GM18909 (cell line): ENCODE measurements around the gene MTFMT.
"Not testable (repeated sequence)": the region's sequence is repeated elsewhere in the genome, so short reads cannot be mapped to it uniquely, and the experiment has no call there.

ENCODE experiments used
- ATAC-seq: cut with Tn5 transposase; IDR thresholded peaks from one replicate; pipeline ENCODE4 v1.9.1; 2021; ENCODE audit warnings: mild to moderate bottlenecking; ENCODE audit not compliant: unreplicated experiment, poor library complexity

The MTFMT gene

DNA sequence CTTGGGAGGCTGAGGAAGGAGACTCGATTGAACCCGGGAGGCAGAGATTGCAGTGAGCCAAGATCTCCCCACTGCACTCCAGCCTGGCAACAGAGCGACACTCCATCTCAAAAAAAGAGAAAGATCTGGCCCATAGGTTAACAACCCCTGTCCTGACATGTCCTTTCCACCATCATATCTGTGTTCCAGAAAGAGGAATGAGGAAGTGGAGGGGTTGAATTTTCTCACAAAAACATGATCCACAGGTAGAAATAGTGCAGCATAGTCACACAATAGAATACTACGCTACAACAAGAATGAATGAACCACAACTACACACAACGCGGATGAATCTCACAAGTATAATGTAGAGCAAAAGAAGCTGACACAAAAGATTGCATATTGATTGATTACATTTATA lies 11.0 kb upstream of the MTFMT start:
- ATAC-seq, result no peak

DNA sequence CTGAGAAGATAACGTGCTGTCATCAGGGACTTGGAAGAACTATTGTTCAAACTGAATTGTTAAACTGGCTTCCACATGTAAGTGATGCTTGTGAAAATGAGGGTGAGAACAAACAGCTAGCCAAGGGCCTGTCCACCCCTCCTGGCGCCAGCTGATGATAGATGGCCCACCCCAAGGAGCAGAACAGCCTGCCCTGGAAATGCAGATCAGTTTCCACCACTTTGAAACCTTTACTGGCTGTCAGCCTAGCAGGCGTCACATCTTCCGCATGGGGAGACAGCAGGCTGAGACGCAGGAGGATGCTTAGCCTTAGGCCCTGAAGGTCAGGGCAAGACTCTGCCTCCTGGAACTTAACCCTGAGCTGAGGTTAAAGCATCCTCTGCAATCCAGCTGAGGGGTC lies 9.4 kb upstream of the MTFMT start:
- no peak for ATAC-seq

DNA sequence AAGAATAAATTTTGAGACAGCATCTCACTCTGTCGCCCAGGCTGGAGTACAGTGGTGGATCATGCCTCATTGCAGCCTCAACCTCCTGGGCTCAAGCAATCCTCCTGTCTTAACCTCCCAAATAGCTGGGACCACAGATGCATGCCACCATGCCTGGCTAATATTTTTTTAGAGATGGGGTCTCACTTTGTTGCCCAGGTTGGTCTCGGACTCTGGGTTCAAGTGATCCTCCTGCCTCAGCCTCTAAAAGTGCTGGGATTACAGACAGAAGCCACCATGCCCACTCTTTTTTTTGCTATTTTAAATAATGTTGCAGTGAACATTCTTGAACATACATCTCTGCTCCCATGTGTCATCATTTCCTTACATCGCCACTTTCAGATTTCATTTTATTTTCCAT lies 9.0 kb upstream of the MTFMT start:
- no peak for ATAC-seq

DNA sequence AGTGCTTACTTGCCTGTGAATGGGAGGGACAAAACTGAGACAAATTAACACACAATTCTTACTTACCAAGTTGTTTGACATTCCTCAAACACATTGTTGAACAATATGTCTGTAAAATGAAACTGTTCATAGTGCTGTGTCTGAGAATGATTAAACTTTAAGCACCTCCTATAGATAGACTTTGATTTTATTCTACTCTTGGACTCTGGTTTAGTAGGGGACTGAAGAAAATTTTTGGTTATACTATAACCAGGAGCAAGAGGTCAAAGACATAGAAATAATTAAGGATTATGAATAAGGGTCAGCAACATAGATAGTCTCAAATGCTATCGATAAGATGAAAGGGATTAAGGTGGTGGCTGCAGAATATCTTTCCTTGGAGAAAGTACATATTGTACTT lies 7.9 kb upstream of the MTFMT start:
- no peak for ATAC-seq

DNA sequence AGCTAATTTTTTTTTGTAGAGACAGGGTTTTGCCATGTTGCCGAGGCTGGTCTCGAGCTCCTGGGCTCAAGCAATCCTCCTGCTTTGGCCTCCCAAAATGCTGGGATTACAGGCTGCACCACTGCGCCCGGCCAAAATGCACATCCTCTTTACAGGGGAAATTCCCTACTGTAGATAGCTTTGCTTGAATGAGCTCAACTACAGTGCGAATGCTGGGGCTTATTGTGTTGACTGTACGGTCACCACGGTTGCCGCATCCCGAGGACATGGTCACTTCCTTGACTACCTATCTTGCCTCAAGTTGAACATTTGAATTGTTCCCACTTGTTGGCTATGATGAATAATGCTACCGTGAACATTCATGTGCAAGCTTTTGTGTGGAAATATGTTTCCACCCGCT lies 5.3 kb upstream of the MTFMT start:
- no peak for ATAC-seq

DNA sequence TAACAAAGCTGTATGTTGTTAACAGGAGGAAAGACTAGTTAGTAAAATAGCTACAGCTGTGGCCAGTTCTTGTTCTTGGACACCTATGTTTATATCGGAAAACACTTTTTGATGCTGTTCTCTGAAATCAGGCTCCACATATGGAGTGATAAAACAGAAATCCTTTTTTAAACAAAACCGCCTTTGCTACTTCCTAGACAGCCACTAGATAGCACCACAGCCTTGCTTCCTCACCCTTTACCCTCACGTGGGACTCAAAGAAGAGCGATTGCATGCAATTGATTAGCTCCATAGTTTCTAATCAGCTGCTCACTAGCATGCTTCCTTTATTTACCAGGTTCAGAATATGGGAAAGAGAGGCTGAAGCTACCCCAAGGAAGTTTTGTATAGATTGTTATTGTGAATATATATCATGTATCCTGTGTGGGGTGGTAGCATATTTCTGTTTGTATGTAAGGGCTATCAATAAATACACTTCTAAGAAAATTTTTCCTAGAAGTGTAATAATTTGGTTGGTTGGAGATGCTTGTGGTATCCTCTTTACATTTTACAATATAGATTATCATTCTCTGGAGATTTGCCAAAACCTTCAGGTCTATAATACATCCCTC lies 4.3 kb upstream of the MTFMT start:
- no peak for ATAC-seq

DNA sequence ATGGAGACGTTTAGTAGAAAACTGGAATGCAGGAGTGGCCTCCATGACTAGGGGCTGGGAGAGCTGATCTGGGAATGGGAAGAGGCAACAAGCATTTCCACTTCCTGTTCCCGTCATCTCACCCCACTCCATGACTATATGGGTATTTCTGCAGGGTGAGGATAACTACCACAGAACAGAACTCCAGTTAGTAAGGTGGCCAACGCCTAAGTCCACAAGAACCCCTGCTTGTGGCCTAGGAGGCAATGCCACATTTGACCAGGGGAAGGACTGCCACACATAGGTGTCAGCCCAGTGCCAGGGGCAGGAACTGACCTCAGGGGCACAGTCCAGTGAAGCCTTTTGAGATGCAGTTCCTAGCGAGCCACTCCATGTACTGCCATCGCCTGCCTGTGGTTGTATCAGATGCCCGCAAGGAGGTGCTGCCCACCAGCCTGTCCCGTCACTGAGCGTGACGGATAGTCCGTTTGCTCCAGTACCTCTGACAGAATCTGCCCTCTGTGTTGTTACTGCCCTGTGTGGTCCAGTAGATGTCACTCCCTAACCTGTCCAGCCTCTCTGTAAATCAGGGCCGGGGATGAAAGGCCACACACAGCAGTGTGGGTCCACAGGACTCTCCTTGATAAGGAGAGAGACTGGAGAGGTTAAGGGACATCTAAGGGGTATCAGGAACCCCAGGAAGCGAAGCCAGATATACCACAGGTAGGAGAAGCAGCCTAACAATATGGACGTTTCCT lies 3.5 kb upstream of the MTFMT start:
- ATAC-seq, result no peak

DNA sequence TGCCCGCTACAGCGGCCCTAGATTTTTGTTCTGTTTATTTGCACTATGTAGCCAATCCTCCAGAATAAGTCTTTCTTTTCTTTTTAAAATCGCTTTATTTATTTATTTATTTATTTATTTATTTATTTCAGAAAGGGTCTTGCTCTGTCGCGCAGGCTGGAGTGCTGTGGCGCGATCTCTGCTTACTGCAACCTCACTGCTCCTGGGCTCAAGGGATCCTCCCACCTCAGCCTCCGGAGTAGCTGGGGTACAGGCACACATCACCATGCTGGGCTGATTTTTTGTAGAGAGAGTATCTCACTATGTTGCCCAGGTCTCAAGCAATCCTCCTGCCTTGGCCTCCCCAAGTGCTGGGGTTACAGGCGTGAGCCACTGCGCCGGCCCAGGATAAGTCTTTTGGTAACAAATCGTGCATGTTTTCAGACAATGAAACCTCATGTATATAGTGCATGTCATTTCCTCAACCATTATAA lies 333 bp upstream of the MTFMT start:
- ATAC-seq, result no peak

DNA sequence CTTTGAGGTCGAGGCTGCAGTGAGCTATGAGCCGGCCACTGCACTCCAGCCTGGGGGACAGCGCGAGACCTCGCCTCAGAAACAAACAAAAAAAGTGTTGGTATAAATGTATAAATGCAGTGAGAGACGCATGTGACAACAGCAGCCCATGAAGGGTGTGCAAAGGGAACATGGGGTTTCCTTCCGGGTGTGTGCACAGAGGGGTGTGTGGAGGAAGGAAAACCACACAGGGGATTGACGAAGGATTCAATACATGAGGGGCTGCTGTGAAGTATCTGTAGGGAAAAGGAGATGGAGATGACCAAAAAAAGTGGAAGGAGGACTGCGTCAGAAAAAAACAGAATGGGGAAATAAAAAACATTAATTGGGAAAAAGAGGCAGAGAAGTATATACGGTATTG lies 1.1 kb downstream of the MTFMT start:
- no peak for ATAC-seq

DNA sequence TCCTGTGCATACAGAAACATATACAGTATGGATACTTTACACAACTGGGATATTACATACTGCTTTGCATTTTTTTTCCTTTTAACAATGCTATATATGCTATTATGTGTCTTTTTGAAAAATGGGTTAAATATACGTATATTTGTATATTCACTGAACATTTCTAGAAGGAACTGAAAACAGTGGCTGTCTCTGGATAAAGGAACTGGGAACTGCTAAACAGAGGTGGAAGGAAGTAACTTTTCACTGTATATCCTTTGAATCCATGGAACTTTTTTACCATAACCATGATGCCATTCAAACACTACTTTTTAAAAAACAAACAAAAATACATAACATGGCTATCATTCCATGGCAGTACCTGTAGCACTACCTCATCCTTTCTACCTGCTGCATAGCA lies 1.8 kb downstream of the MTFMT start:
- no peak for ATAC-seq

DNA sequence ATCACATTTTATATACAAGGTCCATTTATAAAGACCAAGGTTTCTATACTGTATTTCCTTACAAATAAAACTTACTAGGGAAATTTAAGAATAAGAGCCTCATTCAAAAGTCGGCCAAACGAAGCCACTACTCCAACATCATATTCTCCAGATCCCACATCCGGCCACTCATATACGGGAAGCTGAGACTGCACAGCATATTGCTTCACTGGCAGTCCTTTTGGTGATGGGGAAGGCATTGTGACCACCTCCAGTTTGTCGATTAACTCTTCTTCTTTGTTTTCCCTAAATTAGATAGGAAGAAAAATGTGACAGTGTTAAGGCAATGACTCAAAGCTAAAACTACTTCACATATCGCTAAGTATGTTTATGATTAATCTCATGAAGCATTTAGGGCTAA lies 2.7 kb downstream of the MTFMT start:
- no peak for ATAC-seq

DNA sequence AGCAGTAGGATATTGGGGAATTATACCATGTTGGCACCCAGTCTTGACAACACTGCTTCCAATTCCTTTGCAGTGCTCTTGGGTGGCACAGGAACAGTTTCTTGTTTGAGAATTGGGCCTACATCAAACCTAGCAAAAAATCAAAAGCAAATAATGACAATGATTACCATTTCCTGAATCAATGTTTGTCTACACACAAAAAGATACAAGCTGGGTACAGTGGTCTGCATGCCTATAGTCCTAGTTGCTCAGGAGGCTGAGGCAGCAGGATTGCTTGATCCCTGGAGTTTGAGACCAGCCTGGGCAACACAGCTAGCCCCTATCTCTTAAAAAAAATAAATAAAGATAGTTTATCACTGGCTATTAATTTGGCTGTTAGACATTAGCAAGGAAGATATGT lies 8.0 kb downstream of the MTFMT start:
- no peak for ATAC-seq

DNA sequence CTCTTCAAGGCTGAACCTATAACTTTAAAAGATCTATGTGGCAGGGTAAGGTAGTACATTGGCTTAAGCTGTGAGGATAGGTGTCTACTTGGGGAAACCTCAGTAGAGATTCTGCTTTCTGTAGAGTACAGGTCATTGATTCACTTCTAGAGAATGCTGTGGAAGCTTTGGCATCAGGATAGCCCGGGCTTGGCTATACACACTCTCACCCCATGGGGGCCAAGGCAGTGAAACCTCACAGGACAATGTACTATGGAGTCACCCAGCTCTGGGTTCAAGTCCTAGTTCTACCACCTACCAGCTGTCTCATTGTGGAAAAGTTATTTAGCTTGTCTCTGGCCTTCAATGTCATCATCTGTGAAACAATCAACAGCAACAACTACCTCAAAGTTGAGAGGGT lies 9.0 kb downstream of the MTFMT start:
- no peak for ATAC-seq

DNA sequence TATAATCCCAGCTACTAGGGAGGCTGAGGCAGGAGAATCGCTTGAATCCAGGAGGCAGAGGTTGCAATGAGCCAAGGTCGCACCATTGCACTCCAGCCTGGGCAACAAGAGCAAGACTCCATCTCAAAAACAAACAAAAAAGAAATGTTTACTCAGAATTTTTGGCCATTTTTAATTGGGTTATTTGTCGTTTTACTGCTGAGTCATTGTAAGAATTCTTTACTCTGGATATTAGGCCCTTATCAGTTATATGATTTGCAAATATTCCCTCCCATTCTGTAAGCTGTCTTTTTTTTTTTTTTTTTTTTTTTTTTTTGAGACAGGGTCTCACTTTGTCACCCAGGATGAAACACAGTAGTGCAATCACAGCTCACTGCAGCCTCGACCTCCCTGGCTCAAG lies 18.2 kb downstream of the MTFMT start:
- not testable (repeated sequence) for ATAC-seq

DNA sequence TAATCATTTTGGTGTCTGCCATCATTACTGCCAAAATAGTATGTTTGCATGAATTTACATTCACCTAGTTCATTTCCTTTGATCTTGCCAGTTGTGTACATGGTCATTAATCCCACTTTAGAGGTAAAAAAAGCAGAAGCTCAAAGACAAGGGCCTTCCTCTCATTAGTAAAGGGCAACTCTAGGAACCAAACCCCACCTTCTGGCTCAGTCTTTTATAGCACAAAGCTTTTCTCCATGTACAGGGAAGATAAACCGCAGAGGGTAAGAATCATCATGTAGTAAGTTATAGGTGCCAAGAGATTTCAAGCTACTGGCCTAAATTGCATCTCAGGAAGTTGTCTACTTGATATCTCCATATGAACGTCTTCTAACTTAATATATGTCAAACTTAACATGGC lies 20.5 kb downstream of the MTFMT start:
- no peak for ATAC-seq

DNA sequence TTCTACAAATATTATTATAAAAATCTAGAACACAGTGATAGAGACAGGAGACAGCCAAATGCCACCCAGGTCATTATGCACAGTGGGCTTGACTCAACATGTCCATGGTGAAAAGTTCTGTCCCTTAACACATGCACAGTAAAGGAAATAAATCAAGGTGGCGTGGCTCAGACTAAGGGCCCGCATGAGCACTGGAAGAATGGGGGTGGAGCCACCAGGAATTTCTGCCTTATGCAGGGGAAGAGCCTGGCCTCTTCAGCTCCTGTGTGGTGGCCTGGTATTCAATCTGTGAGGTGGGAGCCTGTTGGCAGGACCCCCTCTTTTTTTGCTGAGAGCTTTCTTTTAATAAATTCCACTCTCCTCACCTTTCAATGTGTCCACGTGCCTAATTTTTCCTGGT lies 22.6 kb downstream of the MTFMT start:
- ATAC-seq, result no peak

DNA sequence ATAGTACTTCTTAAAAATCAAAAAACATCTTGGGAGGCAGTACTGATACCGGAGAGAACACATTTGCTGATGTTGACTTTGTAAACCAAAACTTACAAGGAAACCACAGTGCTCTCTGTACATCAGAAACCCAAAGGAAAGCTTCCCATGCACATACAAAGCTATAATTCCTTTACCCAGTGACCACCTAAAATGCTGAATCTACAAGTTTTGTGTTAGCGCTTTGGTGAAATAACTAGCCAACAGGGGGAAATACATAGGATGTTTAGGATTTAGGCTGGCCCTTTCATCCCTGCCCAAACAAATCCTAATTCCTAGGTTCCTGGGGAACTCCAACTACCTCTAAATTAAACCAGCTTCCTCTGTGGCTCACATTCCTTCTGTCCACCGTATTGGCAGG lies 24.4 kb downstream of the MTFMT start:
- no peak for ATAC-seq

DNA sequence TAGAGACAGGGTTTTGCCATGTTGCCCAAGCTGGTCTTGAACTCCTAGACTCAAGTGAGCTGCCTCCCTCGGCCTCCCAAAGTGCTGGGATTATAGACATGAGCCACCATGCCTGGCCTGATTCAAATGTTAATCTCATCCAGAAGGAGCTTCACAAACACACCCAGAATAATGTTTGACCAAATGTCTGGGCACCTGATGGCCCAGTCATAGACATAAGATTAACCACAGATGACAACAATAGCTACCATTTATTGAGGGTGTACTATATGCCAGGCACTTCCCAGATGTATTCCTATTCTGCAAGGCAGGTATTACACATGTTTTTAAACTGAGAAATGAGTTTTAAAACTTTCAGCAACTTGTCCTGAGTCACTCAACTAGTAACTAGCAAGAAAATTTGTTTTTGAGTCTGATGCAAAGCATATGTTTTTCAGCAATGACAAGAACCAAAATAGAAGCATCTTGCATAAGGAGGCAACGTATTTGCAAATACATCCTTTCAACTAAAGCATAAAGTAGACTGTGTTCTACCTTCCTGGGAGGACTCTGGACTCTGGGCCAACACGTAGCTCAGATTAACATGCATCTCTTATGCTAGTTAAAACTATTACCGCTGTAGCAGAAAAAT lies 31.6 kb downstream of the MTFMT start:
- no peak for ATAC-seq

DNA sequence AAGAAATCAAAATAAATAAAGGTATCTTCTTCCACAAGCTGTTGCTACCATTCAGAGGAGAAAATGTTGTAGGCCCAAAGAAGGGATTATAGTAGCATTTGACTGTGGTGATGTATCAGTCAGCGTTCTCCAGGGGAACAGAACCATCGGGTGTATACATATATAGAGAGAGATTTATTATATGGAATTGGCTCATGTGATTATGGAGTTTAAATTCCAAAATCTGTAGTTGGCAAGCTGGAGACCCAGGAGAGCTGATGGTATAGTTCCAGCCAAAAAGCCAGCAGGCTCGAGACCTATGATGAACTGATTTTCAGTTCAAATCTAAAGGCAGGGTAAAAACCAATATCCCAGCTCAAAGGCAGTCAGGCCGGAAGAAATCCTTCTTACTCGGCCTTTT lies 32.4 kb downstream of the MTFMT start:
- ATAC-seq, result no peak

DNA sequence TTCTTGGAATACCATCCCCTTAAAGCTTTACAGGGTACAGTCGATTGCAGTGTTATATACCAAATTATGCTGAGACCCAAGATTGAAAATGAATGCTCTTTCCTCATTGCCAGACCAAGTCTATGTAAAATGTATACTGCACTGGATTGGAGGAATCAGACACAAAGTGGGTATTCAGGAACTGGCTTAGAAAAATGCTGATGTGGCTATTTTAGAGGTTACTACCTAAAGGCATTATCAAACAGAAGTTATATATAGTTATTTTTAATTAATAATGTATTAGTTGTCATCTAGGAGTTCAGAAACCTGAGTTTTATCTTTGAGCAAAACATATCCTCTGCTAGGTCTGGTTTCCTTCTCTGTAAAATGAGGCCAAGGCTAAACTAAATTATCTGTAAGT lies 36.1 kb downstream of the MTFMT start:
- no peak for ATAC-seq

DNA sequence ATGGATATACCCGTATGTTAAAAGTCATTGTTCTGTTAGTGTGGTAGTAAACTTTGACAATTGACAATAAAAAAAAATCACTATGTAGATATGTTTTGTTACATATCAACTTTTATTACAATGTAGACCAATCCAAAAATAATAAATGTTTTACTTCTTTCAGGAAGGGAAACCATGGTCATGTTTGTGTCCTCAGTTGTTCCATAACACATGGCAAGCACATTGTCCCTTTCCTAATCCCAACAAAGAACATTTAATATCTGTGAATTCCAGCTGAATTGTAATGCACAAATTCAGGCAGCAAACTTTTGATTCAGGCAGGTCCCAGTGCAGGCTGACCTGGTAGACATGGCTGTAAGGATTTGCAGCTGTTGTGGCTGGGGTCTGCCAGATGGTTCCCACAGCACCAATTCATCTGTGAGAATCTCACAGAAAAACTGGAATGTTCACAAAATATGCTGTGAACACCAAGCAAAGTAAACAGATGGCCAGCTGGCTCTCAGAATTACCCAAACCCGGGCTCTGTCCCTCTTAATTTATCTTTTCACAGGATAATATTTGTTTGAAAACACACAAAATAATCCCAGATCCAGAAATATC lies 37.8 kb downstream of the MTFMT start:
- no peak for ATAC-seq

DNA sequence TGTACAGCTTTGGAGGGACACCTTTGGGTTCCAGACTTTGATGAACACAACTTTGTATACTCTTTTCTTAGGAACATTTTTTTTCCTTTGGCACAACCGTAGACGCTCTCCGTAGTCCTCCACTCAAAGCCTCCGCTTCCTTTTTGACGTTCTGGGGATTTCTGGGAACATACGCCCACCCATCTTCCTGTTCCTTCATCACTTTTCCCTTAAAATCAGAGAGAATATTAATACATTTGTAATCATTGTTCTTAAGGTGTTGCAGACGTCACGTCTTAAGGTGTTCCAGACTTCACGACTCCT lies 39.3 kb downstream of the MTFMT start:
- ATAC-seq, result no peak
